Measurements from ENCODE around the gene TMBIM1.
"Not testable (repeated sequence)": the region's sequence is repeated elsewhere in the genome, so short reads cannot be mapped to it uniquely, and the experiment has no call there.

Gene TMBIM1

GRCh38 chr2:218290316-218291261 is 1.7 kb downstream of the TMBIM1 start:
- no peak for DNase-seq (ENCODE audit: low read depth)

GRCh38 chr2:218289639-218290315 is 2.5 kb downstream of the TMBIM1 start:
- no peak for DNase-seq (ENCODE audit: low read depth)

- DNase-seq (ENCODE audit: low read depth) = peak; percentile 65
Observed at GRCh38 chr2:218286570-218287459, 5.5 kb downstream of the TMBIM1 start.

DNA sequence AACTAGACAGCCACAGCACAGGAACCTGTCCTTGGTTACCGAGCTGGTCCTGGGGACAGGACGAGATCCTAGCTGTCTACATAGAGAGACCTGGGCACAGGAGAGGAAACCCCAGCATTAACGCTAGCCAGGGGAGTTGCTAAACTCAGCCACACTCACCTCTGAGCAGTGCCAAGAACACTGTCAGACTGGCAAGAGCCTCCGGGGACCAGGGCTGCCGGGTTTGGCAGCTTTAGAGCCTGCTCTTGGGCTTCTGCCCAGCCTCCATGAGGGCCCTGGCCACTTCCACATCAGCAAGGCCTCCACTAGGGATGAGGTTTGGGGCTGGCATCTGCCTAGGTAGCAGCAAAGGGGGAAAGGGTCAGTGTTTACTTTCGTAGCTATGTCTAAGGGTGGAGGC is 6.7 kb downstream of the TMBIM1 start:
- DNase-seq (ENCODE audit: low read depth) = no peak

GRCh38 chr2:218284106-218284811 is 8.0 kb downstream of the TMBIM1 start:
- DNase-seq (ENCODE audit: low read depth) = no peak

GRCh38 chr2:218282173-218282991 is 9.9 kb downstream of the TMBIM1 start:
- DNase-seq (ENCODE audit: low read depth) = no peak

GRCh38 chr2:218281449-218281848 is 10.9 kb downstream of the TMBIM1 start:
- DNase-seq (ENCODE audit: low read depth) = no peak

- no peak for DNase-seq (ENCODE audit: low read depth)
Observed at GRCh38 chr2:218280260-218280870, 11.9 kb downstream of the TMBIM1 start.

DNA sequence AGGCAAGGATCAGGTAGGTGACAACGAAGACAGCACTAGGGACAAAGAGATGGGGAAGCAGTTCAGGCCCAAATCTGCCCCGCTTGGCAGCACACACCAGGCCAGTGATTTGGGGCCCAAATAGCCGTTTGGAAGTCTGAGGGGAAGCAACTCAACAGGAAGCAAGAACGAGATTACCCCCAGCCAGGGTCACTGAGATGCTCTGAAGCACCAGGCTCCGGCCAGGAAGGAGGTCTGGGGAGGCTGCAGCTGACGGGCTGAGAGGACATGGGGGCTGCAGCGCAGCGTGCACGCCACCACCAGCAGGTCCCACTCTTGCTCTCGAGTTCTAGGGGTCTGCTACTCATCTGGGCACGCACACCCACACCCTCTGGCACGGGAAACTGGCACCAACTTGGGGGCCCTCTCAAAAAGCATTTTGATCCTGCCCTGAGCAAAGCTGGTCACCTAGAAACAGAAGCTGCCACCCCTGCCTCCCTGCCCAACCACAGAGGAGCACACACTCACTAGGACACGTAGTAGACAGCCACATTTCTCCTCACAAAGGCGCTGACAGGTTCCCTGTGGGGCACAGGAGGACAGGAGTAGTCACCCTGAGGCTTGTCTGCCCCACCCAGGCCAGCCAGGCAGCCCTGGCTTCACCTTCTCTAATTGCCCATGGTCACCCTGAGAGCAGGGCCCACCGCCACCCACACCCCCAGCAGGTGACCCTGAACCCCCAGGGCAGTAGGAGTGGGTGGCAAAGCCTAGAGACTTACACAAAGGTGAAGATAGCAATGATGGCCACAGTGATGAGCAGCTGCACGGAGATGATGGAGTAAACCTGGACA is 13.6 kb downstream of the TMBIM1 start:
- no peak for DNase-seq (ENCODE audit: low read depth)

DNA sequence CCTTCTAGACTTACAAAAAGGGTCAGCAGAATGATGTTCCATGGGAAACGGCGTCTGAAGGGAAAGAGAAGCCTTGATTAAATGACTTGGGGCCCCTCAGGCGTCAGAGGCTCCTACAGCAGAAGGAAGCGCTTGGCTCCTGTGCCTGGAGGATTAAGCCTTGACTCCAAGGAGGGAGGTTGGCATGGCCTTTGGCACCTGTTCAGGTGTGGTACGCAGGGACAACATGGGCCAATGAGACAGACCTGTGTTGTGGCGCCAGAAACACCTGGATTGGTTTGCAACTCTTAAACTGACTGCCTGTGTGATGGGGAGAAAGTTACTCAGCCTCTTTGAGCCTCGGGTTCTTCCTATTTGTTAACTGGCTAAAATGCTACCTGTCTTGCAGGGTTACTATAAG is 14.4 kb downstream of the TMBIM1 start:
- no peak for DNase-seq (ENCODE audit: low read depth)

- no peak for DNase-seq (ENCODE audit: low read depth)
Observed at GRCh38 chr2:218276986-218277755, 15.1 kb downstream of the TMBIM1 start.

DNA sequence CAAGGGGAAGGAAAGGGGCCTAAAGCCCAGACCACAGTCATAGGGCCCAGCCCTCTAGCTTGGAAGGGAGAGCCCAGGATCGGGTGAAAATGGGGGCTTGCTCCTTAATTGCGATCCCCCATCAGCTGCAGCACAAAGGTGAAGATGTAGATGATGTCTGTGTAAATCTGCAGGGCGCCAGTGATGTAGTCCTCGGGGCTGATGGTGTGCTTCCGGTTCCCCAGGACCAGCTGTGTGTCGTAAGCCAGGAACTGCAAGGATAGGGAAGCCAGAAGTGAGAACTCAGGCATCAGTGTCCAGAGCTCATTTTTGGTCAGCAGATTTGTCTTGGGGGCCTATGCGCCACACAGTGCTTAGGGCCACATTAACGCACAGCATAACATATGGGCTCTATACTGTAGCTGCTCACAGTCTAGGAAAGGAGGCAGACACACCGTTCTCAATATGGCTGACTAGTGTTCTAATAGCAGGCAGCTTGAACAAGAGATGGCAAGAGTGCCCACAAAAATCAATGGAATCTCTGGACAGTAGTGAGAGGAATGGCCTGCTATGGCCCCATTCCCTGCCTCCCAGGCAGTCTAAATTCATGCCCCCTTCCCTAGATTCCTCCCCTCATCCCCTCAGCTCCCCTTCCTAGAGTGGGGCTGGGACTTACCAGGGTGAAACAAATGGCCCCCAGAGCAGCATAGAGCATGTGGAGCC is 16.8 kb downstream of the TMBIM1 start:
- DNase-seq (ENCODE audit: low read depth) = no peak

- no peak for DNase-seq (ENCODE audit: low read depth)
Observed at GRCh38 chr2:218274586-218274985, 17.7 kb downstream of the TMBIM1 start.

DNA sequence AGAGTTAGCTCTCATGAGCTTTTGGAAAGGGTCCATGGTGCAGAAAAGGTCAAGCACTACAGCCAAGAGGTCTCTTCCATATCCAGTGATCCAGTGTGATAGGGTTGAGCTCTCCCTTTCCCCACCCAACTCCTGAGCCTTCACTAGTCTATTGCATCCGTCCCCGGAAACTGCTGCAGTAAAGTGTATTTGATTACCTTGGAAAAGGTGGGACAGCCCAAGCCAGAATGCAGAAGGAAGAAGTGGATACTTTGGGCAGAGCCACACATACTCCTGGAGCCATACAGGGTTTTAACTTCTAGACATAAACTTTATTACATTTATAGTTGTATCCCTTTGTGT is 18.4 kb downstream of the TMBIM1 start:
- no peak for DNase-seq (ENCODE audit: low read depth)

DNA sequence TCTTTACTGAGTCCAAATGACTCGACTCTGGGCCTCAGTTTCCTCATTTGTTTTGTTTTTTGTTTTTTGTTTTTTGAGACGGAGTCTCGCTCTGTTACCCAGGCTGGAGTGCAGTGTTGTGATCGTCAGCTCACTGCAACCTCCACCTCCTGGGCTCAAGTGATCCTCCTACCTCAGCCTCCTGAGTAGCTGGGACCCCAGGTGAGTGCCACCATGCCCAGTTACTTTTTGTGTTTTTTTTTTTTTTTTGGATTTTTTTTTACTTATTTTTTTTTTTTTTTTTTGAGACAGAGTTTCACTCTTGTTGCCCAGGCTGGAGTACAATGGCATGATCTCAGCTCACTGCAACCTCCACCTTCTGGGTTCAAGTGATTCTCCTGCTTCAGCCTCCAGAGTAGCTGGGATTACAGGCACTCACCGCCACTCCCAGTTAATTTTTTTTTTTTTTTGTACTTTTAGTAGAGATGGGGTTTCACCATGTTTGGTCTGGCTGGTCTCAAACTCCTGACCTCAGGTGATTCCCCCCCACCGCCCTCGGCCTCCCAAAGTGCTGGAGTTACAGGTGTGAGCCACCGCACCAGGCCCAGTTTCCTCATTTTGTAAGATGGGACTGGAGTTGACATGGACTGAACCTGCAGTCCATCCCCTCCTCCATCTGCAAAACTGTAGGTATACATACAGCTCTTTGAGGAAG is 18.9 kb downstream of the TMBIM1 start:
- DNase-seq (ENCODE audit: low read depth) = not testable (repeated sequence)

DNA sequence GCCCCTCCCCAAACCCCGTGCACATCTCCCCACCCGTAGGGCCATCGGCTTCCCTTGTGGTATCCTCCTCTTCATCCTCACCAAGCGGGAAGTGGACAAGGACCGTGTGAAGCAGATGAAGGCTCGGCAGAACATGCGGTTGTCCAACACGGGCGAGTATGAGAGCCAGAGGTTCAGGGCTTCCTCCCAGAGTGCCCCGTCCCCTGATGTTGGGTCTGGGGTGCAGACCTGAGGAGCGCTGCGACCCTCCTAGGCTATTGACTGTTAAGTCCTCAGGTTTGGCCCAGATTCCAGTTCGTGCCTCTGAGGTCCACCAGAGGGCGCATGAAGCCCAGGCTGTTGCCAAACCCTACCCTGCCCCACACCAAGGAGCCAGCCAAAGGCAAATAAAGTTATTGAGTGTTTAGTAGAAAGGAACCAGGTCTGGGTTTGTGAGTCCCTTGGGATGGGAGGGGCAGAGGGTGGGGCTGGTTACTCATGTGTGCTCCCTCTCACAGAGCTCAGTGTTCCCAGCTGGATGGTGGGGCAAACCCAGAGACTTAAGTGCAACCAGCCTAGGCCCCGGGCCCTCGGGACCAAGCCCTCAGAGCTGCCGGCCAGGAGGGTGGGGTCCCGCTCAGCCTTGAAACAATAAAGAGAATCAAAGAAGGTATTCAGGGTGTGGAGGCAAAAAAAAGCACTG is 19.6 kb downstream of the TMBIM1 start:
- peak; percentile 62 for DNase-seq (ENCODE audit: low read depth)
